ENCODE measurements around the gene INSYN1.

INSYN1 gene

GRCh38 chr15:73686781-73687256 lies 66.3 kb downstream of the INSYN1 start:
- no peak for DNase-seq (ENCODE audit: low read depth)

- no peak for DNase-seq (ENCODE audit: low read depth)
These were observed 67.2 kb downstream of the INSYN1 start for GRCh38 chr15:73685981-73686380.
